HepG2 (cell line): ENCODE results near the gene EEF1E1. TPM values are rescaled to one million over a fixed set of nuclear protein-coding genes. Genes with fewer than 3 reads are reported as not detected.

Experiments used
- ATAC-seq: fragments of 200-7000 bp; cut with Tn5 transposase; 3 replicates; pipeline ENCODE4 v1.9.1; 2020; ENCODE audit warnings: mild to moderate bottlenecking, moderate library complexity
- BruUV-seq: library from RNA; stranded (reverse); fragments of 400-500 nt; replicated peaks from 2 replicates; lab custom pipeline; 2021; lab: Mats Ljungman, UMichigan
- CTCF ChIA-PET: fragments of 300-600 bp; formaldehyde crosslinking; extraction: SDS; loops from one replicate; lab custom pipeline; 2021; ENCODE audit warnings: low total read pairs, inconsistent platforms, low intra/inter-chr PET ratio; lab: Yijun Ruan, JAX
- POLR2A ChIA-PET: fragments of 350-600 bp; sonication (Branson Sonifier 250); formaldehyde crosslinking; loops from one replicate; lab custom pipeline; 2020; ENCODE audit warnings: antibody characterized with exemption, inconsistent platforms; lab: Yijun Ruan, JAX
- DNase-seq: peaks from one replicate; pipeline ENCODE4 v3.0.0-alpha.2; 2015; ENCODE audit warnings: low spot score
- FAIRE-seq: peaks from 3 replicates; lab custom pipeline; 2011; peaks lifted over from hg19 to GRCh38; lab: Jason Lieb, UNC
- H2AFZ ChIP-seq: one replicate; pipeline ENCODE4 v1.6.1; 2011; ENCODE audit warnings: low read length, inconsistent platforms
- H3K27ac ChIP-seq: fragments of 300-600 bp; 3 replicates; pipeline ENCODE4 v1.8.0; 2011; ENCODE audit warnings: mixed run types, mild to moderate bottlenecking, mixed read lengths, low read length, inconsistent platforms; ENCODE audit not compliant: insufficient read depth; ENCODE audit errors: extremely low read length
- H3K27me3 ChIP-seq, 2 experiments: fragments of 200-600 bp in 1 of 2; 2 replicates in 1 of 2; 3 replicates in 1 of 2; pipeline versions ENCODE4 v1.6.0 to v1.8.0; 2011; ENCODE audit warnings: low read length in 2 of 2, mild to moderate bottlenecking in 2 of 2, moderate library complexity in 2 of 2, inconsistent platforms in 1 of 2; ENCODE audit not compliant: insufficient read depth in 2 of 2, control insufficient read depth in 1 of 2
- H3K36me3 ChIP-seq, 2 experiments: fragments of 200-600 bp in 1 of 2; replicated peaks in 1 of 2; 2 replicates in 1 of 2; 3 replicates in 1 of 2; pipeline versions ENCODE4 v1.5.1 to v1.8.0; 2011; ENCODE audit warnings: low read length in 2 of 2, inconsistent platforms in 1 of 2; ENCODE audit not compliant: insufficient read depth in 2 of 2, control insufficient read depth in 1 of 2
- H3K4me1 ChIP-seq: 2 replicates; pipeline ENCODE4 v1.5.1; 2012; ENCODE audit warnings: low read length, inconsistent platforms; ENCODE audit not compliant: insufficient read depth
- H3K4me2 ChIP-seq: 2 replicates; pipeline ENCODE4 v1.6.0; 2011; ENCODE audit warnings: low read depth, low read length, inconsistent platforms
- H3K4me3 ChIP-seq, 3 experiments: fragments of 200-600 bp in 1 of 3; sonication (generic), shearing (Covaris generic) in 1 of 3; replicated peaks in 1 of 3; 2 replicates each; pipeline ENCODE4 v1.5.1; 2011 to 2016; ENCODE audit warnings: low read length in 3 of 3, inconsistent platforms in 2 of 3, low read depth in 2 of 3, mild to moderate bottlenecking in 2 of 3, control low read depth in 1 of 3, mixed read lengths in 1 of 3; ENCODE audit not compliant: insufficient read depth in 1 of 3
- H3K79me2 ChIP-seq: one replicate; pipeline ENCODE4 v1.6.1; 2011; ENCODE audit warnings: low read length, inconsistent platforms; ENCODE audit not compliant: insufficient read depth
- H3K9ac ChIP-seq: 2 replicates; pipeline ENCODE4 v1.6.0; 2011; ENCODE audit warnings: mild to moderate bottlenecking, low read depth, low read length, inconsistent platforms; ENCODE audit not compliant: insufficient read depth
- H3K9me3 ChIP-seq: 2 replicates; pipeline ENCODE4 v1.5.1; 2012; ENCODE audit warnings: mild to moderate bottlenecking, low read length
- H4K20me1 ChIP-seq: 2 replicates; pipeline ENCODE4 v1.6.0; 2011; ENCODE audit warnings: inconsistent platforms, mild to moderate bottlenecking, low read length, moderate library complexity; ENCODE audit not compliant: insufficient read depth
- DNMT1 ChIP-seq: sonication (generic); formaldehyde crosslinking; IDR thresholded peaks from 2 replicates; pipeline ENCODE4 v1.5.1; 2020; ENCODE audit warnings: mild to moderate bottlenecking, missing genetic modification reagents
- DPF2 ChIP-seq: sonication (generic); formaldehyde crosslinking; IDR thresholded peaks from 2 replicates; pipeline ENCODE4 v1.4.0; 2020; ENCODE audit warnings: mild to moderate bottlenecking, low read depth, missing genetic modification reagents, borderline replicate concordance
- GTF2F1 ChIP-seq: fragments of 150-350 bp; IDR thresholded peaks from 2 replicates; pipeline ENCODE4 v1.6.1; 2014; ENCODE audit warnings: low read length
- HMGA1 ChIP-seq: sonication (generic); formaldehyde crosslinking; conservative IDR thresholded peaks from 2 replicates; pipeline ENCODE4 v1.4.0; 2020; ENCODE audit warnings: missing genetic modification reagents
- HOXA7 ChIP-seq: sonication (generic); formaldehyde crosslinking; IDR thresholded peaks from 2 replicates; pipeline ENCODE4 v1.8.1; 2022; ENCODE audit warnings: mild to moderate bottlenecking, missing genetic modification reagents, moderate library complexity
- KAT7 ChIP-seq: IDR thresholded peaks from 2 replicates; pipeline ENCODE4 v1.6.1; 2018; ENCODE audit warnings: borderline replicate concordance, missing compliant biosample characterization
- NRL ChIP-seq: sonication (generic); formaldehyde crosslinking; IDR thresholded peaks from 2 replicates; pipeline ENCODE4 v1.5.0; 2020; ENCODE audit warnings: missing genetic modification reagents, mild to moderate bottlenecking, moderate library complexity, borderline replicate concordance
- PHB2 ChIP-seq: fragments of 450-650 bp; IDR thresholded peaks from 2 replicates; pipeline ENCODE4 v1.6.1; 2018; ENCODE audit not compliant: partially characterized antibody
- POGZ ChIP-seq: sonication (generic); formaldehyde crosslinking; IDR thresholded peaks from 2 replicates; pipeline ENCODE4 v1.4.0; 2020; ENCODE audit warnings: mild to moderate bottlenecking, missing genetic modification reagents
- RXRB ChIP-seq: IDR thresholded peaks from 2 replicates; pipeline ENCODE4 v1.6.1; 2016; ENCODE audit warnings: borderline replicate concordance, missing genetic modification reagents, missing compliant biosample characterization
- SALL2 ChIP-seq: sonication (generic); formaldehyde crosslinking; IDR thresholded peaks from 2 replicates; pipeline ENCODE4 v1.8.1; 2023; ENCODE audit warnings: mild to moderate bottlenecking, missing genetic modification reagents, inconsistent platforms
- STAT5B ChIP-seq: sonication (generic); formaldehyde crosslinking; IDR thresholded peaks from 2 replicates; pipeline ENCODE4 v1.4.0; 2020; ENCODE audit warnings: missing genetic modification reagents
- YEATS2 ChIP-seq: sonication (generic); formaldehyde crosslinking; IDR thresholded peaks from 2 replicates; pipeline ENCODE4 v1.4.0; 2020; ENCODE audit warnings: missing genetic modification reagents, borderline replicate concordance
- ZC3H4 ChIP-seq: sonication (generic); formaldehyde crosslinking; IDR thresholded peaks from 2 replicates; pipeline ENCODE4 v1.4.0; 2020; ENCODE audit warnings: missing genetic modification reagents, borderline replicate concordance
- ZNF101 ChIP-seq: sonication (generic); formaldehyde crosslinking; IDR thresholded peaks from 2 replicates; pipeline ENCODE4 v1.4.0; 2020; ENCODE audit warnings: mild to moderate bottlenecking, low read depth, missing genetic modification reagents, borderline replicate concordance
- ZNF263 ChIP-seq: sonication (generic); formaldehyde crosslinking; IDR thresholded peaks from 2 replicates; pipeline ENCODE4 v1.4.0; 2020; ENCODE audit warnings: missing genetic modification reagents
- ZNF337 ChIP-seq: sonication (generic); formaldehyde crosslinking; IDR thresholded peaks from 2 replicates; pipeline ENCODE4 v1.5.1; 2020; ENCODE audit warnings: missing genetic modification reagents, low read depth, mild to moderate bottlenecking, borderline replicate concordance
- ZNF644 ChIP-seq: IDR thresholded peaks from 2 replicates; pipeline ENCODE4 v1.6.1; 2016; ENCODE audit warnings: low read depth
- ZNF720 ChIP-seq: sonication (generic); formaldehyde crosslinking; IDR thresholded peaks from 2 replicates; pipeline ENCODE4 v1.4.0; 2020; ENCODE audit warnings: missing genetic modification reagents
- ZNF777 ChIP-seq: sonication (generic); formaldehyde crosslinking; IDR thresholded peaks from 2 replicates; pipeline ENCODE4 v1.4.0; 2020; ENCODE audit warnings: missing genetic modification reagents
- ZNF83 ChIP-seq: sonication (generic); formaldehyde crosslinking; IDR thresholded peaks from 2 replicates; pipeline ENCODE4 v1.4.0; 2020; ENCODE audit warnings: missing genetic modification reagents, mild to moderate bottlenecking, borderline replicate concordance
- WGBS: methylation state at CpG from one replicate; pipeline ENCODE4 v1.1.6; 2017; ENCODE audit warnings: low lambda C conversion rate; 5-methylcytosine and 5-hydroxymethylcytosine counted together
- in situ Hi-C: cut with HindIII; loops from 2 replicates; pipeline ENCODE4 v1.10.0; 2017; ENCODE audit warnings: low pct_unique_long_range_greater_than_20kb; ENCODE audit not compliant: extremely low pct_ligation_motif_present
- intact Hi-C: fragments of 100-400 bp; cut with micrococcal nuclease; formaldehyde crosslinking; loops from one replicate; pipeline ENCODE4 v1.10.0; 2022; ENCODE audit not compliant: unreplicated experiment
- polyA plus RNA-seq, 8 experiments: library from polyadenylated mRNA; depleted of rRNA in 3 of 8; stranded (reverse) in 7 of 8; unstranded in 1 of 8; fragments of >200 nt; fragmentation: Illumina TruSeq in 4 of 8; extraction: Trizol in 4 of 8; gene quantifications; 2 replicates each; pipeline versions ENCODE4 v1.2.1 to v1.2.3, GENCODE V29; 2011 to 2016; ENCODE audit warnings: low read depth in 4 of 8, missing spikeins in 1 of 8, mixed read lengths in 1 of 8; ENCODE audit not compliant: insufficient read depth in 1 of 8
- total RNA-seq, 5 experiments: library from RNA; depleted of rRNA; stranded (reverse); fragments of >200 nt; fragmentation: Illumina TruSeq; extraction: Trizol; gene quantifications; 2 replicates each; pipeline ENCODE4 v1.2.3, GENCODE V29; 2016; ENCODE audit warnings: low read depth in 1 of 5
- TF ChIP-seq, protein P1 (sequence below): sonication (generic); formaldehyde crosslinking; IDR thresholded peaks from 2 replicates; pipeline ENCODE4 v1.8.1; 2023; ENCODE audit warnings: mild to moderate bottlenecking, inconsistent platforms, moderate library complexity, missing genetic modification reagents, borderline replicate concordance
- TF ChIP-seq, protein P2 (sequence below): fragments of 450-650 bp; IDR thresholded peaks from 2 replicates; pipeline ENCODE4 v1.6.1; 2017

EEF1E1 gene
- total and polyA plus RNA-seq, 2 of the 13 experiments (the other 11 are each of a cell fraction or from before 2014, with no cell fraction given) = 128 to 188 TPM

DNA sequence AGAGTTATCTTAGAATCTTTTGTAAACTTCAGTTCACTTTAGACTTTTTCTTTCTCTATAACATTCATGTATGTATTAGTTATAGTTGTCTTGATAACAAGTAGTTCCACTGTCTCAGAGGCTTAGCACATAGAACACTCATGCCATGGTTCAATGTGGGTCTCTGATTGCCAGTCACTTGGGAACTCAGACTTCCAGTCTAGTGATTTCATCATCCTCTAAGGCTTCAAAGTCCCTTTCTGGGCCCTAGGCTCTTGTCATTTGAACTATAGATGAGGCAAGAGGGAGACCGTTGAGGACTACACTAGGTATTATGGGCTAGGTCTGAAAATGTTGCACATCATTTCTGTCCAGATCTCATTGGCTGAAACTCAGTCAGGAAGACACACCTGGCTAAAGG lies 8.4 kb upstream of the EEF1E1 start (continued):
- TF ChIP-seq ZC3H4 (CRISPR knock-in tag) = no peak
- no peak for TF ChIP-seq KAT7 (CRISPR knock-in tag)
- TF ChIP-seq RXRB = peak; percentile 62; the same call in 1 of the 2 replicates
- no peak for TF ChIP-seq ZNF337

DNA sequence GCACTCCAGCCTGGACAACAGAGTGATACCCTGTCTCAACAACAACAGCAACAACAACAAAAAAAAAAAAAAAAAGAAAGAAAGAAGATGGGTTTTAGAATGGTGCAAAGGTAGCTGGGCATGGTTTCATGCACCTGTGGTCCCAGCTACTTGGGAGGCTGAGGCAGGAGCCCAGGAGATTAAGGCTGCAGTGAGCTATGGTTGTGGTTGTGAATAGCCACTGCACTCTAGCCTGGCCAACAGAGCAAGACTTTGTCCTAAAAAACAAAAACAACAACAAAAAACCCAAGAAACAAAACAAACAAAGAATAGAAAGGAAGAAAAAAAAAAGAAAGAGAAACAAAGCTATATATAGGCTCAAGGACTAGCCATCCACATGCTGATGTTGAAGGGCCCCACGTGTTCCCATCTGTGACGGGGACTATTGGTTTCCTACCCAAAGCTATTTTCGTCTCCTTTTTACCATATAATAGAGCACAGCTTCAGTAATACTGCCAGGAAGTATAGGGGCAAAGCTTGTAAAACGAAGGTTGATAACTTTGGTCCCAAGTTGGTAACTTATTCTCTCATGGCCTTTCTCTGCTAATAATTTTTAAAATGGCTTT lies 7.9 kb upstream of the EEF1E1 start:
- Histone ChIP-seq H3K9me3 (no peaks in the 10 kb centered on the region), H3K27me3 (0 out of 5 replicates have a peak, but pooled peaks cover 0 to 3% of the 10 kb centered on the region in 2 experiments), H3K9ac (no peak overlapping the region), H3K27ac (no peak overlapping the region), H3K4me1 (peaks cover 43% of the 10 kb centered on the region), H3K4me3 (no peak overlapping the region), H4K20me1 (no peaks in the 10 kb centered on the region), H3K79me2 (no peaks in the 10 kb centered on the region), H3K36me3 (no peaks in the 10 kb centered on the region), H2AFZ (no peak overlapping the region), H3K4me2 (no peak overlapping the region)
- ChIA-PET POLR2A (interaction anchor here (1.0 kb wide), 1 partner anchor 8 kb away, joined by 8 read pairs; the partner anchor contains the start of gene EEF1E1), CTCF (no interaction called here)
- no peak for FAIRE-seq
- no peak for TF ChIP-seq GTF2F1
- no peak for TF ChIP-seq NRL (CRISPR knock-in tag)
- TF ChIP-seq ZNF644 (CRISPR knock-in tag) = no peak
- TF ChIP-seq, protein P1, sequence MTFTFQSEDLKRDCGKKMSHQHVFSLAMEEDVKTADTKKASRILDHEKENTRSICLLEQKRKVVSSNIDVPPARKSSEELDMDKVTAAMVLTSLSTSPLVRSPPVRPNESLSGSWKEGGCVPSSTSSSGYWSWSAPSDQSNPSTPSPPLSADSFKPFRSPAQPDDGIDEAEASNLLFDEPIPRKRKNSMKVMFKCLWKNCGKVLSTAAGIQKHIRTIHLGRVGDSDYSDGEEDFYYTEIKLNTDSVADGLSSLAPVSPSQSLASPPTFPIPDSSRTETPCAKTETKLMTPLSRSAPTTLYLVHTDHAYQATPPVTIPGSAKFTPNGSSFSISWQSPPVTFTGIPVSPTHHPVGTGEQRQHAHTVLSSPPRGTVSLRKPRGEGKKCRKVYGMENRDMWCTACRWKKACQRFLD = no peak
- TF ChIP-seq ZNF720 (CRISPR knock-in tag) = no peak
- no peak for TF ChIP-seq HOXA7 (CRISPR knock-in tag)
- no peak for TF ChIP-seq ZNF83 (CRISPR knock-in tag)
- TF ChIP-seq DPF2 (CRISPR knock-in tag) = no peak
- TF ChIP-seq HMGA1 (CRISPR knock-in tag) = no peak
- TF ChIP-seq SALL2 (CRISPR knock-in tag) = no peak
- no peak for TF ChIP-seq ZNF263 (CRISPR knock-in tag)
- no peak for TF ChIP-seq ZNF777 (CRISPR knock-in tag)
- TF ChIP-seq POGZ (CRISPR knock-in tag) = no peak
- TF ChIP-seq, protein P2, sequence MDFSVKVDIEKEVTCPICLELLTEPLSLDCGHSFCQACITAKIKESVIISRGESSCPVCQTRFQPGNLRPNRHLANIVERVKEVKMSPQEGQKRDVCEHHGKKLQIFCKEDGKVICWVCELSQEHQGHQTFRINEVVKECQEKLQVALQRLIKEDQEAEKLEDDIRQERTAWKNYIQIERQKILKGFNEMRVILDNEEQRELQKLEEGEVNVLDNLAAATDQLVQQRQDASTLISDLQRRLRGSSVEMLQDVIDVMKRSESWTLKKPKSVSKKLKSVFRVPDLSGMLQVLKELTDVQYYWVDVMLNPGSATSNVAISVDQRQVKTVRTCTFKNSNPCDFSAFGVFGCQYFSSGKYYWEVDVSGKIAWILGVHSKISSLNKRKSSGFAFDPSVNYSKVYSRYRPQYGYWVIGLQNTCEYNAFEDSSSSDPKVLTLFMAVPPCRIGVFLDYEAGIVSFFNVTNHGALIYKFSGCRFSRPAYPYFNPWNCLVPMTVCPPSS = no peak
- no peak for TF ChIP-seq ZNF101
- TF ChIP-seq PHB2 = no peak
- no peak for TF ChIP-seq YEATS2
- TF ChIP-seq STAT5B = no peak
- no peak for TF ChIP-seq DNMT1
- 64% methylated on average over 4 of the region's 4 CpGs for WGBS
- no TSS peak for BruUV-seq
- DNase-seq = no peak
- intact Hi-C loops = no loop called here
- in situ Hi-C loops = no loop called here
- ATAC-seq = no peak
